NB4 (cell line): ENCODE measurements around the gene INTS15.
A peak's percentile ranks its signal among the peaks of the same experiment; 100 is the strongest.
"Not testable (repeated sequence)": the region's sequence is repeated elsewhere in the genome, so short reads cannot be mapped to it uniquely, and the experiment has no call there.

Experiments used
- DNase-seq: peaks from one replicate; pipeline ENCODE4 v3.0.0; 2010; ENCODE audit warnings: low read depth
- H3K4me3 ChIP-seq: one replicate; pipeline ENCODE4 v1.5.1; 2011; ENCODE audit warnings: mild to moderate bottlenecking, low read depth, low read length, moderate library complexity
- CTCF ChIP-seq: IDR thresholded peaks from one replicate; pipeline ENCODE4 v1.5.1; 2012; ENCODE audit warnings: low read depth, low read length
- MAX ChIP-seq: IDR thresholded peaks from 2 replicates; pipeline ENCODE4 v1.6.1; 2011; ENCODE audit warnings: low read depth, low read length
- MYC ChIP-seq: IDR thresholded peaks from 2 replicates; pipeline ENCODE4 v1.6.1; 2011; ENCODE audit warnings: low read depth, low read length
- POLR2A ChIP-seq: IDR thresholded peaks from 2 replicates; pipeline ENCODE4 v1.6.1; 2011; ENCODE audit warnings: mild to moderate bottlenecking; ENCODE audit not compliant: insufficient read length; ENCODE audit errors: extremely low read depth

INTS15 gene

GRCh38 chr7:6579446-6579845 lies 10.4 kb upstream of the INTS15 start:
- peak; percentile 84 for DNase-seq
- H3K4me3 ChIP-seq: no peak overlapping the region
- peak; percentile 67 for TF ChIP-seq CTCF
- no peak for TF ChIP-seq POLR2A
- TF ChIP-seq MYC: no peak
- TF ChIP-seq MAX: no peak

- H3K4me3 ChIP-seq, DNase-seq: not testable (repeated sequence)
These were observed 3.9 kb upstream of the INTS15 start for GRCh38 chr7:6585746-6586432.

GRCh38 chr7:6588566-6588965 lies 1.3 kb upstream of the INTS15 start:
- DNase-seq: no peak
- TF ChIP-seq MYC: no peak
- TF ChIP-seq MAX: no peak
- no peak for TF ChIP-seq CTCF
- H3K4me3 ChIP-seq: no peak overlapping the region

GRCh38 chr7:6589151-6589828 lies 531 bp upstream of the INTS15 start:
- TF ChIP-seq POLR2A: no peak
- TF ChIP-seq CTCF: no peak
- no peak for TF ChIP-seq MAX
- TF ChIP-seq MYC: no peak
- DNase-seq: no peak
- H3K4me3 ChIP-seq: no peak overlapping the region

- TF ChIP-seq POLR2A (no peak), MAX (no peak), MYC (no peak), CTCF (no peak)
- DNase-seq: no peak
- H3K4me3 ChIP-seq: peak overlapping the region; percentile 89
These were observed 857 bp downstream of the INTS15 start for GRCh38 chr7:6590645-6591110.

GRCh38 chr7:6600093-6600492 lies 10.3 kb downstream of the INTS15 start:
- no peak for DNase-seq
- no peak overlapping the region for H3K4me3 ChIP-seq
- TF ChIP-seq MYC (no peak), POLR2A (no peak), MAX (no peak), CTCF (no peak)
